Measurements from ENCODE around the gene TPO.
"Not testable (repeated sequence)": the region's sequence is repeated elsewhere in the genome, so short reads cannot be mapped to it uniquely, and the experiment has no call there.

TPO gene

GRCh38 chr2:1509271-1510065 lies 96.2 kb downstream of the TPO start:
- Histone ChIP-seq H3K36me3 (ENCODE audit: control insufficient read depth in 1 of 2, insufficient read depth in 2 of 2, low read length in 2 of 2) (no peaks in the 10 kb centered on the region), H3K27me3 (ENCODE audit: control insufficient read depth in 1 of 2, insufficient read depth in 2 of 2, low read length in 2 of 2) (no peaks in the 10 kb centered on the region), H3K4me3 (ENCODE audit: low read depth in 1 of 2, low read length in 2 of 2) (no peak overlapping the region), H3K9ac (ENCODE audit: low read depth in 1 of 2, low read length in 2 of 2) (no peak overlapping the region), H3K4me1 (ENCODE audit: control insufficient read depth in 1 of 2, insufficient read depth in 2 of 2, low read length in 2 of 2) (no peaks in the 10 kb centered on the region), H3K9me3 (ENCODE audit: control insufficient read depth in 1 of 2, low read length in 2 of 2) (no peaks in the 10 kb centered on the region), H3K27ac (ENCODE audit: low read depth, low read length) (no peak overlapping the region)

GRCh38 chr2:1510176-1510575 lies 96.9 kb downstream of the TPO start:
- H3K9me3 ChIP-seq (ENCODE audit: control insufficient read depth in 1 of 2, low read length in 2 of 2): no peaks in the 10 kb centered on the region
- H3K9ac ChIP-seq (ENCODE audit: low read depth in 1 of 2, low read length in 2 of 2): no peak overlapping the region
- no peaks in the 10 kb centered on the region for H3K4me1 ChIP-seq (ENCODE audit: control insufficient read depth in 1 of 2, insufficient read depth in 2 of 2, low read length in 2 of 2)
- no peak overlapping the region for H3K27ac ChIP-seq (ENCODE audit: low read depth, low read length)
- no peak overlapping the region for H3K4me3 ChIP-seq (ENCODE audit: low read depth in 1 of 2, low read length in 2 of 2)
- no peaks in the 10 kb centered on the region for H3K27me3 ChIP-seq (ENCODE audit: control insufficient read depth in 1 of 2, insufficient read depth in 2 of 2, low read length in 2 of 2)
- no peaks in the 10 kb centered on the region for H3K36me3 ChIP-seq (ENCODE audit: control insufficient read depth in 1 of 2, insufficient read depth in 2 of 2, low read length in 2 of 2)

- no peak overlapping the region for H3K27ac ChIP-seq (ENCODE audit: low read depth, low read length)
- no peak overlapping the region for H3K4me3 ChIP-seq (ENCODE audit: low read depth in 1 of 2, low read length in 2 of 2)
- H3K27me3 ChIP-seq (ENCODE audit: control insufficient read depth in 1 of 2, insufficient read depth in 2 of 2, low read length in 2 of 2): no peaks in the 10 kb centered on the region
- no peaks in the 10 kb centered on the region for H3K9me3 ChIP-seq (ENCODE audit: control insufficient read depth in 1 of 2, low read length in 2 of 2)
- H3K36me3 ChIP-seq (ENCODE audit: control insufficient read depth in 1 of 2, insufficient read depth in 2 of 2, low read length in 2 of 2): no peaks in the 10 kb centered on the region
- no peak overlapping the region for H3K9ac ChIP-seq (ENCODE audit: low read depth in 1 of 2, low read length in 2 of 2)
- H3K4me1 ChIP-seq (ENCODE audit: control insufficient read depth in 1 of 2, insufficient read depth in 2 of 2, low read length in 2 of 2): no peaks in the 10 kb centered on the region
These were observed 98.2 kb downstream of the TPO start for GRCh38 chr2:1511455-1511854.

GRCh38 chr2:1512321-1513289 lies 99.3 kb downstream of the TPO start:
- no peaks in the 10 kb centered on the region for H3K27me3 ChIP-seq (ENCODE audit: control insufficient read depth in 1 of 2, insufficient read depth in 2 of 2, low read length in 2 of 2)
- no peak overlapping the region for H3K9ac ChIP-seq (ENCODE audit: low read depth in 1 of 2, low read length in 2 of 2)
- no peaks in the 10 kb centered on the region for H3K36me3 ChIP-seq (ENCODE audit: control insufficient read depth in 1 of 2, insufficient read depth in 2 of 2, low read length in 2 of 2)
- H3K9me3 ChIP-seq (ENCODE audit: control insufficient read depth in 1 of 2, low read length in 2 of 2): no peaks in the 10 kb centered on the region
- no peak overlapping the region for H3K4me3 ChIP-seq (ENCODE audit: low read depth in 1 of 2, low read length in 2 of 2)
- H3K27ac ChIP-seq (ENCODE audit: low read depth, low read length): no peak overlapping the region
- H3K4me1 ChIP-seq (ENCODE audit: control insufficient read depth in 1 of 2, insufficient read depth in 2 of 2, low read length in 2 of 2): no peaks in the 10 kb centered on the region

GRCh38 chr2:1514391-1515072 lies 101.3 kb downstream of the TPO start:
- H3K4me1 ChIP-seq (ENCODE audit: control insufficient read depth in 1 of 2, insufficient read depth in 2 of 2, low read length in 2 of 2): no peaks in the 10 kb centered on the region
- H3K27ac ChIP-seq (ENCODE audit: low read depth, low read length): no peak overlapping the region
- H3K27me3 ChIP-seq (ENCODE audit: control insufficient read depth in 1 of 2, insufficient read depth in 2 of 2, low read length in 2 of 2): no peaks in the 10 kb centered on the region
- H3K36me3 ChIP-seq (ENCODE audit: control insufficient read depth in 1 of 2, insufficient read depth in 2 of 2, low read length in 2 of 2): no peaks in the 10 kb centered on the region
- H3K9ac ChIP-seq (ENCODE audit: low read depth in 1 of 2, low read length in 2 of 2): no peak overlapping the region
- no peak overlapping the region for H3K4me3 ChIP-seq (ENCODE audit: low read depth in 1 of 2, low read length in 2 of 2)
- no peaks in the 10 kb centered on the region for H3K9me3 ChIP-seq (ENCODE audit: control insufficient read depth in 1 of 2, low read length in 2 of 2)

- no peaks in the 10 kb centered on the region for H3K9me3 ChIP-seq (ENCODE audit: control insufficient read depth in 1 of 2, low read length in 2 of 2)
- H3K27me3 ChIP-seq (ENCODE audit: control insufficient read depth in 1 of 2, insufficient read depth in 2 of 2, low read length in 2 of 2): no peaks in the 10 kb centered on the region
- no peak overlapping the region for H3K27ac ChIP-seq (ENCODE audit: low read depth, low read length)
- H3K4me3 ChIP-seq (ENCODE audit: low read depth in 1 of 2, low read length in 2 of 2): no peak overlapping the region
- H3K36me3 ChIP-seq (ENCODE audit: control insufficient read depth in 1 of 2, insufficient read depth in 2 of 2, low read length in 2 of 2): no peaks in the 10 kb centered on the region
- H3K4me1 ChIP-seq (ENCODE audit: control insufficient read depth in 1 of 2, insufficient read depth in 2 of 2, low read length in 2 of 2): no peaks in the 10 kb centered on the region
- H3K9ac ChIP-seq (ENCODE audit: low read depth in 1 of 2, low read length in 2 of 2): no peak overlapping the region
These were observed 101.8 kb downstream of the TPO start for GRCh38 chr2:1515073-1515430.

GRCh38 chr2:1515986-1516797 lies 102.9 kb downstream of the TPO start:
- no peak overlapping the region for H3K9ac ChIP-seq (ENCODE audit: low read depth in 1 of 2, low read length in 2 of 2)
- no peaks in the 10 kb centered on the region for H3K9me3 ChIP-seq (ENCODE audit: control insufficient read depth in 1 of 2, low read length in 2 of 2)
- no peak overlapping the region for H3K27ac ChIP-seq (ENCODE audit: low read depth, low read length)
- H3K4me1 ChIP-seq (ENCODE audit: control insufficient read depth in 1 of 2, insufficient read depth in 2 of 2, low read length in 2 of 2): no peaks in the 10 kb centered on the region
- no peak overlapping the region for H3K4me3 ChIP-seq (ENCODE audit: low read depth in 1 of 2, low read length in 2 of 2)
- no peaks in the 10 kb centered on the region for H3K36me3 ChIP-seq (ENCODE audit: control insufficient read depth in 1 of 2, insufficient read depth in 2 of 2, low read length in 2 of 2)
- H3K27me3 ChIP-seq (ENCODE audit: control insufficient read depth in 1 of 2, insufficient read depth in 2 of 2, low read length in 2 of 2): no peaks in the 10 kb centered on the region

- no peak overlapping the region for H3K27ac ChIP-seq (ENCODE audit: low read depth, low read length)
- no peaks in the 10 kb centered on the region for H3K27me3 ChIP-seq (ENCODE audit: control insufficient read depth in 1 of 2, insufficient read depth in 2 of 2, low read length in 2 of 2)
- no peaks in the 10 kb centered on the region for H3K4me1 ChIP-seq (ENCODE audit: control insufficient read depth in 1 of 2, insufficient read depth in 2 of 2, low read length in 2 of 2)
- H3K4me3 ChIP-seq (ENCODE audit: low read depth in 1 of 2, low read length in 2 of 2): no peak overlapping the region
- H3K9me3 ChIP-seq (ENCODE audit: control insufficient read depth in 1 of 2, low read length in 2 of 2): no peaks in the 10 kb centered on the region
- no peak overlapping the region for H3K9ac ChIP-seq (ENCODE audit: low read depth in 1 of 2, low read length in 2 of 2)
- no peaks in the 10 kb centered on the region for H3K36me3 ChIP-seq (ENCODE audit: control insufficient read depth in 1 of 2, insufficient read depth in 2 of 2, low read length in 2 of 2)
These were observed 103.5 kb downstream of the TPO start for GRCh38 chr2:1516798-1517060.

GRCh38 chr2:1517291-1517690 lies 104.0 kb downstream of the TPO start:
- not testable (repeated sequence) for H3K4me3 ChIP-seq (ENCODE audit: low read depth in 1 of 2, low read length in 2 of 2); H3K27me3 ChIP-seq (ENCODE audit: control insufficient read depth in 1 of 2, insufficient read depth in 2 of 2, low read length in 2 of 2); H3K36me3 ChIP-seq (ENCODE audit: control insufficient read depth in 1 of 2, insufficient read depth in 2 of 2, low read length in 2 of 2); H3K4me1 ChIP-seq (ENCODE audit: control insufficient read depth in 1 of 2, insufficient read depth in 2 of 2, low read length in 2 of 2); H3K9me3 ChIP-seq (ENCODE audit: control insufficient read depth in 1 of 2, low read length in 2 of 2); H3K9ac ChIP-seq (ENCODE audit: low read depth in 1 of 2, low read length in 2 of 2); H3K27ac ChIP-seq (ENCODE audit: low read depth, low read length)

Data from duodenal mucosa (tissue), 2 donors.